PFSK-1 (cell line): ENCODE data around the gene IL10RA.

Experiments used
- FOXP2 ChIP-seq: optimal IDR thresholded peaks from 2 replicates; pipeline ENCODE3; 2011; ENCODE audit warnings: borderline replicate concordance, control low read depth, inconsistent platforms; ENCODE audit not compliant: insufficient read depth; ENCODE audit errors: extremely low read length, extremely low read depth
- POLR2AphosphoS5 ChIP-seq: IDR thresholded peaks from 2 replicates; pipeline ENCODE4 v1.6.1; 2012; ENCODE audit warnings: low read depth, mild to moderate bottlenecking, control low read depth, low read length, moderate library complexity
- REST ChIP-seq, 2 experiments: IDR thresholded peaks; 2 replicates each; pipeline versions ENCODE4 v1.6.1 to v1.8.0; 2011 to 2012; ENCODE audit warnings: low read depth in 2 of 2, low read length in 2 of 2, control low read depth in 1 of 2, inconsistent platforms in 1 of 2, mild to moderate bottlenecking in 1 of 2, moderate library complexity in 1 of 2; ENCODE audit not compliant: insufficient read depth in 1 of 2
- SIN3A ChIP-seq: IDR thresholded peaks from 2 replicates; pipeline ENCODE4 v1.6.1; 2012; ENCODE audit warnings: mild to moderate bottlenecking, low read length, moderate library complexity, borderline replicate concordance; ENCODE audit not compliant: insufficient read depth
- TAF1 ChIP-seq: IDR thresholded peaks from 2 replicates; pipeline ENCODE4 v1.6.1; 2012; ENCODE audit warnings: low read length, control low read depth, borderline replicate concordance; ENCODE audit not compliant: insufficient read depth

The IL10RA gene

GRCh38 chr11:118048472-118049370 lies 62.5 kb downstream of the IL10RA start:
- TF ChIP-seq REST (IDR thresholded peaks at IDR 0.05; ENCODE audit: insufficient read depth in 1 of 2, low read depth in 2 of 2, low read length in 2 of 2) (no peak), FOXP2 (no peak), TAF1 (no peak)

- no peak for TF ChIP-seq SIN3A
- TF ChIP-seq POLR2AphosphoS5: no peak
- TF ChIP-seq FOXP2: no peak
- TF ChIP-seq REST (IDR thresholded peaks at IDR 0.05; ENCODE audit: insufficient read depth in 1 of 2, low read depth in 2 of 2, low read length in 2 of 2): no peak
- TF ChIP-seq TAF1: no peak
Observed at GRCh38 chr11:118049771-118050170, 63.6 kb downstream of the IL10RA start.

- no peak for TF ChIP-seq FOXP2
- TF ChIP-seq SIN3A: no peak
- TF ChIP-seq POLR2AphosphoS5: no peak
- TF ChIP-seq TAF1: no peak
- TF ChIP-seq REST (IDR thresholded peaks at IDR 0.05; ENCODE audit: insufficient read depth in 1 of 2, low read depth in 2 of 2, low read length in 2 of 2): no peak
Observed at GRCh38 chr11:118050208-118050891, 64.2 kb downstream of the IL10RA start.
